A673 (cell line): ENCODE data around the gene GRM3. TPM values are rescaled to one million over a fixed set of nuclear protein-coding genes. Genes with fewer than 3 reads are reported as not detected.

Source experiments
- BruUV-seq: library from RNA; stranded (reverse); fragments of 400-500 nt; replicated peaks from 2 replicates; lab custom pipeline; 2021; lab: Mats Ljungman, UMichigan
- CTCF ChIA-PET: fragments of 300-600 bp; sonication (Branson Sonifier 250); formaldehyde crosslinking; loops from one replicate; lab custom pipeline; 2022; ENCODE audit warnings: antibody characterized with exemption; lab: Charles Lee
- POLR2A ChIA-PET: fragments of 300-600 bp; sonication (Branson Sonifier 250); formaldehyde crosslinking; loops from one replicate; lab custom pipeline; 2022; ENCODE audit warnings: antibody characterized with exemption; ENCODE audit not compliant: low non-redundant PET; lab: Charles Lee
- DNase-seq: peaks from one replicate; pipeline ENCODE4 v3.0.0-alpha.2; 2015; ENCODE audit warnings: low spot score
- H3K27ac ChIP-seq: fragments of 200-600 bp; sonication (generic); 2 replicates; pipeline ENCODE4 v1.5.1; 2016; ENCODE audit warnings: mixed run types, low read depth, mild to moderate bottlenecking, mixed read lengths, antibody characterized with exemption, low read length; ENCODE audit not compliant: poor library complexity, severe bottlenecking
- H3K27me3 ChIP-seq: fragments of 200-600 bp; sonication (generic); replicated peaks from 2 replicates; pipeline ENCODE4 v1.6.1; 2017; ENCODE audit warnings: mixed run types, low read depth, mild to moderate bottlenecking, mixed read lengths, antibody characterized with exemption, low read length; ENCODE audit not compliant: insufficient read depth, poor library complexity
- H3K36me3 ChIP-seq: fragments of 200-600 bp; sonication (generic); 2 replicates; pipeline ENCODE4 v1.6.1; 2016; ENCODE audit warnings: mixed run types, mild to moderate bottlenecking, mixed read lengths, antibody characterized with exemption, low read length; ENCODE audit not compliant: insufficient read depth, poor library complexity, severe bottlenecking
- H3K4me1 ChIP-seq: fragments of 200-600 bp; sonication (generic); 2 replicates; pipeline ENCODE4 v1.6.1; 2017; ENCODE audit warnings: mixed run types, mild to moderate bottlenecking, mixed read lengths, antibody characterized with exemption, low read length; ENCODE audit not compliant: insufficient read depth, poor library complexity, severe bottlenecking
- H3K4me3 ChIP-seq: fragments of 200-600 bp; sonication (generic); 2 replicates; pipeline ENCODE4 v1.5.1; 2016; ENCODE audit warnings: low read depth, mixed run types, mild to moderate bottlenecking, mixed read lengths, low read length; ENCODE audit not compliant: poor library complexity, severe bottlenecking
- H3K9me3 ChIP-seq: fragments of 200-600 bp; sonication (generic); 2 replicates; pipeline ENCODE4 v1.6.1; 2016; ENCODE audit warnings: mixed run types, low read depth, mild to moderate bottlenecking, mixed read lengths, antibody characterized with exemption, low read length; ENCODE audit not compliant: poor library complexity, severe bottlenecking
- CTCF ChIP-seq: fragments of 300-800, 200-600 bp; sonication (generic); conservative IDR thresholded peaks from 2 replicates; pipeline ENCODE4 v1.5.1; 2017; ENCODE audit warnings: low read depth, mild to moderate bottlenecking, antibody characterized with exemption, low read length, moderate library complexity, mixed read lengths
- EZH2 ChIP-seq: fragments of 200-600 bp; sonication (generic); IDR thresholded peaks from 2 replicates; pipeline ENCODE4 v1.6.1; 2017; ENCODE audit warnings: borderline replicate concordance, low read depth, mild to moderate bottlenecking, mixed read lengths, antibody characterized with exemption, low read length; ENCODE audit not compliant: poor library complexity, severe bottlenecking
- intact Hi-C: fragments of 100-400 bp; cut with micrococcal nuclease; formaldehyde crosslinking; loops from one replicate; pipeline ENCODE4 v1.10.0; 2022; ENCODE audit not compliant: unreplicated experiment
- total RNA-seq: library from RNA; stranded (reverse); gene quantifications from 2 replicates; pipeline ENCODE4 v1.2.3, GENCODE V29; 2021

Gene GRM3
- total RNA-seq, 1 experiment from 2014 or later: not detected

GRCh38 chr7:86863452-86863851 lies 219.7 kb downstream of the GRM3 start:
- BruUV-seq: no TSS peak
- TF ChIP-seq CTCF (no peak), EZH2 (no peak)
- no peaks in the 10 kb centered on the region for H3K4me1 ChIP-seq
- no peak for DNase-seq
- no peak overlapping the region for H3K27ac ChIP-seq
- CTCF ChIA-PET: no interaction called here
- POLR2A ChIA-PET: no interaction called here
- no peaks in the 10 kb centered on the region for H3K9me3 ChIP-seq
- peaks cover 5% of the 10 kb centered on the region for H3K27me3 ChIP-seq
- H3K36me3 ChIP-seq: no peaks in the 10 kb centered on the region
- intact Hi-C loops: no loop called here
- H3K4me3 ChIP-seq: no peak overlapping the region

GRCh38 chr7:86867163-86867762 lies 223.6 kb downstream of the GRM3 start:
- no TSS peak for BruUV-seq
- H3K4me1 ChIP-seq: no peaks in the 10 kb centered on the region
- peaks cover 5% of the 10 kb centered on the region for H3K27me3 ChIP-seq
- H3K9me3 ChIP-seq: no peaks in the 10 kb centered on the region
- ChIA-PET POLR2A (no interaction called here), CTCF (no interaction called here)
- H3K27ac ChIP-seq: no peak overlapping the region
- no peaks in the 10 kb centered on the region for H3K36me3 ChIP-seq
- no peak for DNase-seq
- intact Hi-C loops: no loop called here
- TF ChIP-seq CTCF: no peak
- no peak for TF ChIP-seq EZH2
- no peak overlapping the region for H3K4me3 ChIP-seq

- ChIA-PET POLR2A (no interaction called here), CTCF (no interaction called here)
- DNase-seq: no peak
- no peaks in the 10 kb centered on the region for H3K4me1 ChIP-seq
- H3K9me3 ChIP-seq: peaks cover 4% of the 10 kb centered on the region
- H3K27me3 ChIP-seq: no peaks in the 10 kb centered on the region
- intact Hi-C loops: no loop called here
- no TSS peak for BruUV-seq
- no peaks in the 10 kb centered on the region for H3K36me3 ChIP-seq
- TF ChIP-seq CTCF (no peak), EZH2 (no peak)
- no peak overlapping the region for H3K27ac ChIP-seq
- no peak overlapping the region for H3K4me3 ChIP-seq
These were observed 232.4 kb downstream of the GRM3 start for GRCh38 chr7:86876146-86876545.
